ENCODE results near the gene SMAD5. TPM values are rescaled to one million over a fixed set of nuclear protein-coding genes. Genes with fewer than 3 reads are reported as not detected.

SMAD5 gene
- total and polyA plus RNA-seq, 2 of the 4 experiments (the other 2 are of a cell fraction): 37.4 to 101 TPM

- Histone ChIP-seq H3K36me3 (ENCODE audit: control insufficient read depth, insufficient read depth, low read length) (no peaks in the 10 kb centered on the region; the same call in 1 of the 2 replicates), H3K18ac (ENCODE audit: low read depth, low read length) (no peak overlapping the region), H4K8ac (ENCODE audit: low read depth in 2 of 2, low read length in 2 of 2) (no peak overlapping the region), H3K9me3 (ENCODE audit: control insufficient read depth, insufficient read depth, low read length) (no peaks in the 10 kb centered on the region), H2BK15ac (ENCODE audit: low read depth, low read length) (no peak overlapping the region), H4K20me1 (ENCODE audit: insufficient read depth, low read length) (peaks cover 67% of the 10 kb centered on the region), H3K23ac (ENCODE audit: low read depth, low read length) (no peak overlapping the region), H3K9me1 (ENCODE audit: insufficient read depth, low read length) (peaks cover 8% of the 10 kb centered on the region), H4K91ac (ENCODE audit: insufficient read depth, low read depth, low read length) (no peak overlapping the region), H2AK5ac (ENCODE audit: low read depth, low read length) (no peak overlapping the region), H2AK9ac (replicated peaks; ENCODE audit: low read depth, low read length, poor library complexity) (no peak overlapping the region), H2BK20ac (ENCODE audit: low read depth, low read length) (no peak overlapping the region), H3K14ac (replicated peaks; ENCODE audit: low read depth, low read length) (no peak overlapping the region), H3K56ac (ENCODE audit: extremely low read depth, insufficient read depth, low read length) (no peak overlapping the region), H3K79me1 (ENCODE audit: low read depth in 1 of 2, low read length in 2 of 2) (peaks cover 4 to 42% of the 10 kb centered on the region in 2 experiments; a peak in 3 of 4 replicates), H3K4me3 (ENCODE audit: insufficient read depth, low read depth, low read length) (no peak overlapping the region), H2AFZ (replicated peaks; ENCODE audit: low read length, poor library complexity) (no peak overlapping the region), H3K27ac (ENCODE audit: insufficient read depth, low read length) (no peak overlapping the region), H3K27me3 (ENCODE audit: control insufficient read depth, insufficient read depth, low read length) (no peaks in the 10 kb centered on the region), H2BK120ac (ENCODE audit: low read depth, low read length) (no peak overlapping the region), H3K4me1 (ENCODE audit: control insufficient read depth, insufficient read depth, low read length) (peaks cover 5% of the 10 kb centered on the region), H3K4me2 (ENCODE audit: low read depth, low read length) (no peak overlapping the region), H4K5ac (ENCODE audit: low read depth, low read length) (no peak overlapping the region), H3K4ac (ENCODE audit: low read depth, low read length) (no peak overlapping the region), H3K9ac (ENCODE audit: low read depth, low read length) (no peak overlapping the region), H2BK5ac (ENCODE audit: low read depth, low read length, poor library complexity, severe bottlenecking) (no peak overlapping the region)
- no TSS peak for BruUV-seq (replicated peaks)
- ChIA-PET CTCF (no interaction called here), POLR2A (ENCODE audit: unreplicated experiment) (no interaction called here)
- dilution Hi-C loops (cut with HindIII; ENCODE audit: low sequenced_read_pairs, unreplicated experiment): no loop called here
- in situ Hi-C loops (cut with MboI; ENCODE audit: low sequenced_read_pairs): no loop called here
- TF ChIP-seq USF2 (IDR thresholded peaks at IDR 0.05; ENCODE audit: low read depth, low read length) (no peak), CEBPB (IDR thresholded peaks at IDR 0.05; ENCODE audit: low read depth, low read length) (no peak), MAFK (IDR thresholded peaks at IDR 0.05; ENCODE audit: low read depth, low read length) (no peak), RAD21 (IDR thresholded peaks at IDR 0.05; ENCODE audit: low read length) (no peak), RCOR1 (IDR thresholded peaks at IDR 0.05; ENCODE audit: insufficient replicate concordance, low read length) (no peak), RFX5 (IDR thresholded peaks at IDR 0.05; ENCODE audit: low read depth, low read length) (no peak), MAZ (IDR thresholded peaks at IDR 0.05; ENCODE audit: borderline replicate concordance, low read depth, low read length) (no peak), MXI1 (IDR thresholded peaks at IDR 0.05; ENCODE audit: borderline replicate concordance, low read depth, low read length) (no peak), BHLHE40 (IDR thresholded peaks at IDR 0.05; ENCODE audit: low read depth, low read length) (no peak), CHD1 (IDR thresholded peaks at IDR 0.05; ENCODE audit: low read depth, low read length) (no peak), SMC3 (IDR thresholded peaks at IDR 0.05; ENCODE audit: low read depth, low read length) (no peak), CTCF (conservative IDR thresholded peaks at IDR 0.05; ENCODE audit: low read depth, low read length) (no peak), FOS (IDR thresholded peaks at IDR 0.05; ENCODE audit: low read depth, low read length) (no peak), ELK1 (IDR thresholded peaks at IDR 0.05; ENCODE audit: borderline replicate concordance, low read depth, low read length) (no peak), POLR2A (IDR thresholded peaks at IDR 0.05; ENCODE audit: low read depth, low read length) (no peak), NFE2L2 (IDR thresholded peaks at IDR 0.05; ENCODE audit: low read depth, low read length) (no peak)
- ATAC-seq (ENCODE audit: low read depth) (no peak), DNase-seq (peak; percentile 39)
- intact Hi-C loops (cut with micrococcal nuclease): no loop called here
- no CpG with 5 or more reads among the region's 2 CpGs for whole genome bisulfite sequencing, 2 experiments (ENCODE audit: extremely low coverage in 2 of 2, insufficient read length in 1 of 2)
Measured at GRCh38 chr5:136135536-136135935, 2.9 kb downstream of the SMAD5 start.
